Gastrocnemius medialis (tissue), 4 donors: Measurements from ENCODE around the gene ADARB1. TPM values are rescaled to one million over a fixed set of nuclear protein-coding genes. Genes with fewer than 3 reads are reported as not detected.

Source experiments
- ATAC-seq, 2 donors: fragments of 150-250 bp; one replicate each; pipeline ENCODE4 v1.9.1; 2016
- DNase-seq, 2 donors: peaks; one replicate each; pipeline ENCODE4 v3.0.0-alpha.2; 2019
- H3K27ac ChIP-seq, 4 donors: fragments of 200-600 bp; sonication (generic); 1 replicate in 1 of 4; 2 replicates in 3 of 4; pipeline ENCODE4 v1.5.1; 2016 to 2018; ENCODE audit warnings: mild to moderate bottlenecking in 2 of 4, moderate library complexity in 1 of 4
- H3K27me3 ChIP-seq, 3 donors: fragments of 200-600 bp; sonication (generic) in 2 of 3; 1 replicate in 1 of 3; 2 replicates in 2 of 3; pipeline versions ENCODE4 v1.5.1 to v1.6.0; 2016 to 2019; ENCODE audit warnings: mild to moderate bottlenecking in 1 of 3, moderate library complexity in 1 of 3
- H3K36me3 ChIP-seq, 2 donors: fragments of 200-600 bp; sonication (generic) in 1 of 2; one replicate each; pipeline ENCODE4 v1.5.1; 2017 to 2018
- H3K4me1 ChIP-seq, 2 donors: fragments of 200-600 bp; sonication (generic) in 1 of 2; one replicate each; pipeline ENCODE4 v1.5.1; 2016 to 2017; ENCODE audit warnings: mild to moderate bottlenecking in 2 of 2
- H3K4me3 ChIP-seq, 4 donors: fragments of 200-600 bp; sonication (generic) in 3 of 4; 1 replicate in 1 of 4; 2 replicates in 3 of 4; pipeline ENCODE4 v1.5.1; 2016 to 2019; ENCODE audit warnings: mild to moderate bottlenecking in 2 of 4
- H3K9me3 ChIP-seq, 3 donors: fragments of 200-600 bp; sonication (generic) in 2 of 3; 1 replicate in 1 of 3; 2 replicates in 2 of 3; pipeline ENCODE4 v1.5.1; 2016 to 2019
- CTCF ChIP-seq, 5 experiments: fragments of 450-650 bp in 3 of 5; fragments of 200-600 bp in 2 of 5; sonication (generic) in 2 of 5; IDR thresholded peaks in 4 of 5; conservative IDR thresholded peaks in 1 of 5; 1 replicate in 4 of 5; 2 replicates in 1 of 5; pipeline ENCODE4 v1.5.1; 2016 to 2019; ENCODE audit warnings: antibody characterized with exemption in 5 of 5, mild to moderate bottlenecking in 3 of 5, moderate library complexity in 3 of 5
- POLR2A ChIP-seq, 2 donors: fragments of 450-650 bp; IDR thresholded peaks; one replicate each; pipeline ENCODE4 v1.6.1; 2017; ENCODE audit warnings: antibody characterized with exemption in 2 of 2, mild to moderate bottlenecking in 2 of 2, moderate library complexity in 2 of 2
- in situ Hi-C, 4 donors: fragments of 200-750 bp; cut with MboI; loops; one replicate each; pipeline versions ENCODE4 v1.15.0 to v1.8.0; 2017; ENCODE audit warnings: low sequenced_read_pairs in 4 of 4
- intact Hi-C: fragments of 100-400 bp; cut with DNase I; formaldehyde crosslinking; loops from one replicate; pipeline ENCODE4 v1.15.1; 2023; ENCODE audit warnings: low total_unique reads
- total RNA-seq, 4 donors: library from RNA; depleted of rRNA; stranded (reverse); fragments of >200 nt; gene quantifications; one replicate each; pipeline versions ENCODE4 v1.1.0 to v1.2.3, GENCODE V29; 2016

Gene ADARB1
- total RNA-seq, 4 donors from 2014 or later: 5.9 to 11.5 (median 6.9) TPM

DNA sequence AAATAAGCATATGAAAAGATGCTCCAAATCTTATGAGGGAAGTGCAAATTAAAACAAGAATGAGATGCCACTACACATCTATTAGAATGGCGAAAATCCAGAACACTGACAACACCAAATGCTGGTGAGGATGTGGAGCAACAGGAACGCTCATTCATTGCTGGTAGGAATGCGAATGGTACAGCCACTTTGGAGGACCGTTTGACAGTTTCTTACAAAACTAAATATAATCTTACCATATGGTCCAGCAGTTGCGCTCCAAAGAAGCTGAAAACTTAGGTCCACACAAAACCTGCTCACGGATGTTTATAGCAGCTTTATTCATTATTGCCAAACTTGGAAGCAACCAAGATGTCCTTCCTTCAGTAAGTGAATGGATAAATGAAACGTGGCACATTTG lies 163.0 kb downstream of the ADARB1 start:
- DNase-seq: no peak
- Histone ChIP-seq H3K9me3 (peaks cover 0 to 8% (median 0%) of the 10 kb centered on the region in 3 donors), H3K27me3 (peaks cover 5 to 8% (median 5%) of the 10 kb centered on the region in 3 donors), H3K27ac (no peak overlapping the region), H3K4me3 (no peak overlapping the region), H3K4me1 (no peaks in the 10 kb centered on the region), H3K36me3 (no peaks in the 10 kb centered on the region)
- in situ Hi-C loops (no loop called here), intact Hi-C loops (no loop called here)
- no peak for ATAC-seq
- no peak for TF ChIP-seq CTCF (IDR thresholded peaks at IDR 0.05 in 4 of 5, conservative IDR thresholded peaks at IDR 0.05 in 1 of 5)
- TF ChIP-seq POLR2A (IDR thresholded peaks at IDR 0.05): no peak

DNA sequence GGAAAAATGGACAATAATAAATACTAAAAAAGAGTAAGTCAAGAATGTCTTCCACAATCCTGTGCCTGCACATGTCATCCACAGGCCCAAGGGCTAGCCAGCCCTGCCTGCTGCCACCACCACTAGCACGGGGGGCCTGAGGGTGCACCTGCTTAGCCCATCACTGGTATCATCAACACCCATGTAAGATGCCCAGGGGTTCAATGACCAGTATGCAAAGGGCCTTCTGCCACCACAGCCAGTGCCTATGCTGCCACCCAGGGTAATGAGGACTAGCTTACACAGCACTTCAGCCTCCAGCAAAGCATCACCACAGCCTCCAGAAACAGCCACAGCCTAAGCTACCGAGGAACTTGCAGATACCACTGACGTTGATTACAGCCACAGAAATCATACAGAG lies 167.0 kb downstream of the ADARB1 start:
- H3K4me3 ChIP-seq: no peak overlapping the region
- in situ Hi-C loops (no loop called here), intact Hi-C loops (no loop called here)
- TF ChIP-seq CTCF (IDR thresholded peaks at IDR 0.05 in 4 of 5, conservative IDR thresholded peaks at IDR 0.05 in 1 of 5) (no peak), POLR2A (IDR thresholded peaks at IDR 0.05) (no peak)
- H3K27me3 ChIP-seq: peaks cover 0 to 17% (median 0%) of the 10 kb centered on the region in 3 donors
- DNase-seq (no peak), ATAC-seq (no peak)
- H3K4me1 ChIP-seq: no peaks in the 10 kb centered on the region
- no peak overlapping the region for H3K27ac ChIP-seq
- H3K36me3 ChIP-seq: no peaks in the 10 kb centered on the region
- peaks cover 0 to 19% (median 0%) of the 10 kb centered on the region in 3 donors for H3K9me3 ChIP-seq

GRCh38 chr21:45243603-45244002 lies 169.2 kb downstream of the ADARB1 start:
- ATAC-seq: no peak
- peaks cover 8 to 28% (median 13%) of the 10 kb centered on the region in 3 donors for H3K27me3 ChIP-seq
- peaks cover under 1 to 5% of the 10 kb centered on the region in 2 donors for H3K4me1 ChIP-seq
- H3K9me3 ChIP-seq: peaks cover 0 to 19% (median 0%) of the 10 kb centered on the region in 3 donors
- in situ Hi-C loops: no loop called here
- H3K36me3 ChIP-seq: no peaks in the 10 kb centered on the region
- intact Hi-C loops: no loop called here
- H3K4me3 ChIP-seq: no peak overlapping the region
- DNase-seq: no peak
- no peak overlapping the region for H3K27ac ChIP-seq
- TF ChIP-seq POLR2A (IDR thresholded peaks at IDR 0.05) (no peak), CTCF (IDR thresholded peaks at IDR 0.05 in 4 of 5, conservative IDR thresholded peaks at IDR 0.05 in 1 of 5) (no peak)

GRCh38 chr21:45244799-45245340 lies 170.5 kb downstream of the ADARB1 start:
- Histone ChIP-seq H3K27ac (no peak overlapping the region), H3K27me3 (peaks cover 8 to 28% (median 13%) of the 10 kb centered on the region in 3 donors), H3K36me3 (no peaks in the 10 kb centered on the region), H3K4me3 (no peak overlapping the region), H3K9me3 (peaks cover 0 to 19% (median 0%) of the 10 kb centered on the region in 3 donors), H3K4me1 (peaks cover 3 to 8% of the 10 kb centered on the region in 2 donors)
- ATAC-seq (no peak), DNase-seq (no peak)
- TF ChIP-seq CTCF (IDR thresholded peaks at IDR 0.05 in 4 of 5, conservative IDR thresholded peaks at IDR 0.05 in 1 of 5) (no peak), POLR2A (IDR thresholded peaks at IDR 0.05) (no peak)
- in situ Hi-C loops (no loop called here), intact Hi-C loops (no loop called here)
